Pulmonary artery endothelial cell (primary cell): ENCODE results near the gene LRATD1. TPM values are rescaled to one million over a fixed set of nuclear protein-coding genes. Genes with fewer than 3 reads are reported as not detected.
"Not testable (repeated sequence)": the region's sequence is repeated elsewhere in the genome, so short reads cannot be mapped to it uniquely, and the experiment has no call there.

ENCODE experiments used
- DNase-seq: peaks from one replicate; pipeline ENCODE4 v3.0.0-alpha.2; 2011; ENCODE audit warnings: low read depth, low spot score
- total RNA-seq: library from RNA; depleted of rRNA; stranded (reverse); fragments of >200 nt; gene quantifications from 2 replicates; pipeline ENCODE4 v1.2.3, GENCODE V29; 2014

LRATD1 gene, protein sequence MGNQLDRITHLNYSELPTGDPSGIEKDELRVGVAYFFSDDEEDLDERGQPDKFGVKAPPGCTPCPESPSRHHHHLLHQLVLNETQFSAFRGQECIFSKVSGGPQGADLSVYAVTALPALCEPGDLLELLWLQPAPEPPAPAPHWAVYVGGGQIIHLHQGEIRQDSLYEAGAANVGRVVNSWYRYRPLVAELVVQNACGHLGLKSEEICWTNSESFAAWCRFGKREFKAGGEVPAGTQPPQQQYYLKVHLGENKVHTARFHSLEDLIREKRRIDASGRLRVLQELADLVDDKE
- total RNA-seq = 0.04 and 0.07 TPM in 2 replicates

DNA sequence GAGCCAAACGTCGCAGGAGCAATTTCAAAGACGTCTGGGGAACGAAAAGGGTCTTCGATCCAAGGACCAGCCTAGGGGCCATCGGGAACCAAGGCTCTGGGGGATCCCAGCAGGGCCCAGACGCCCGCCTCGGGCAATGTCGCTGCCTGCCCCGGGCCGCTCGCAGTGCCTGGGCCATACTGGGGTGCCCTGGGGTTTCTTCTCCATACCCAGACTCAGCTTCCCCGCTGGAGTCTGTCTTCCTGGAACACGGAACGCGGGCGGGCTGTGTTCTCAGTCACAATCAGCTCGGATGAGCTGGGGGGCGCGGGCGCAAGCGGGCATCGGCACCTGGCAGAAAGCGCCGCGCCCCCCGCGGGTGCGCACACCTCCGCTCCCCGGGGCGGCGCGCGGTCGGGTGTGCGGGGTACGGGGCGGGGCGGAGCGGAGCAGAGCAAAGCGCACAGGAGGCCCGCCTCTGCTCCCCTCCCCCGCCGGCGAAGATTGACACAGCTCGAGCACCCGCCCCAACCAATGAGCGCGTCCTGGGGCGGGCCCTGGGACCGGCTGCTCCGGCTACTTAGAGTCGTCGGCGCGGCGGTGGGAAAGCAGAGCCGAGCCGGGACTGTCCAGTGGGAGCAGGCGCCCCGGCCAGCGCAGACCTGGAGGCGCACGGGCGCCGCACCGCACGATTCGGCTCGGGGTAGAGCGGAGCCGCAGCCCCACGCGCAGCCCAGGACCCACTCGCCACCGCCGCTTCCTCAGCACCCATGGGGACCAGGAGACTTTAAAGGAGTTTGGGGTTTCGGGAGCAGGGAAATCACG is at the start of gene LRATD1:
LRATD1 (plus strand) TSS at position 585 of the 804 bp plus-strand sequence. CDS start 1,263 bp downstream, outside the sequence.
- DNase-seq = no peak

GRCh38 chr2:14583059-14583458 is 49.5 kb upstream of the LRATD1 start:
- DNase-seq = no peak

- DNase-seq = no peak
Measured at GRCh38 chr2:14583802-14584201, 48.7 kb upstream of the LRATD1 start.

DNA sequence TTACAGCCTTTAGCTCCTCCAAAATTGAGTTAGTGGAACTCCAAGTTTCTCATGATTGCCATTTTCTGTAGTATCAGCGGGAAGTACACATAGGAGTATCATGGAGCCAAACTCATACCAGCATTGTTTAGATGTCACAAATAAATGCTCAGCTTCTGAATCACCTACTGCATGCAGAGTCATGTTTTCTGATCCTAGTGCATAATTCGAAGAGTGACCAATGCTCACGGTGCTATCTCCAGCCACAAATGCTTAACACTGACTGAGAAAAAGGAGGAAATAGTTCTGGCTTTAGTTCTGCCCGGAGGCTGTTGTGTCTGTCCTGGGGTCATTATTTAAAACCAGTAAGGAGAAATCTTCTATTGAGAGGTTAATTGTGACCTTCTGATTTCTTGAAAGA is 45.4 kb upstream of the LRATD1 start:
- DNase-seq = no peak

DNA sequence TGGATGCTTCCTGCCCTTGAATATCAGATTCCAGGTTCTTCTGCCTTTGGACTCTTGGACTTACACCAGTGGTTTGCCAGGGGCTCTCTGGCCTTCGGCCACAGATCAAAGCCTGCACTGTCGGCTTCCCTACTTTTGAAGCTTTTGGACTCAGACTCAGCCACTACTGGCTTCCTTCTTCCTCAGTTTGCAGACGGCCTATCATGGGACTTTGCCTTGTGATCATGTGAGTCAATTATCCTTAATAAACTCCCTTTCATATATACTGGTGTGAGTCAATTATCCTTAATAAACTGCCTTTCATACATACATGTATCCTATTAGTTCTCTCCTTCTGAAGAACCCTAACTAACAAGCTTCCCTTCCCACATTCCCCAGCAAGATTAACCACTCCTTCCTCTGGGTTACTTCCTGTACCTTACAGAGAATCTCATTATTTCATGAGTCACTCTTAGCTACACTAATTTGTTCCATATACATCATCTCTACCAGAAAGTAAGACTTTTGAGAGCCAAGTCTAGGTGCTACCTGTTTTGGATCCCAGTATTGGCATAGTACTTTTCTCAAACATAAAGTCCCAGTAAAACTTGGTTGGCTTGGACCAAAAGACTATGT is 31.3 kb upstream of the LRATD1 start:
- no peak for DNase-seq

GRCh38 chr2:14602309-14602708 is 30.2 kb upstream of the LRATD1 start:
- DNase-seq = no peak

DNA sequence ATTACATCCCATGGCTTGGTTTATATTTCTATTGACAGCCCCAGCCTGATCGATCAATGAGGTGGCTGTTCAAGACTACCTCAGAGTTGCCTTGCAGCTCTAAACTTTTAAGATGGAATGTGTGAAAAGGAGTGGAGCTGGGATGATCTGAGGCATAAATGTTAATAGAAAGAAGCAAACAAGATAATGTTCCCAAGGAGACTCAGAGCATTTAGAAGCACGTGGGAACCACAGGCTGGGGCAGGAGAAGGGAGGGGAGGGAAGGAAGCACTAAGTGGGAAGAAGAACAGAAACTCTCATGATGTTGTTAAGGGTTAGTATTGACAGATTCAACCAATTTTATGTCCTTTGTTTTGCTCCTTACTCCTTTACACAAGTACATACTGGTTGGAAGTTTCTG is 28.8 kb upstream of the LRATD1 start:
- no peak for DNase-seq

GRCh38 chr2:14608245-14608644 is 24.3 kb upstream of the LRATD1 start:
- no peak for DNase-seq

GRCh38 chr2:14614017-14614416 is 18.5 kb upstream of the LRATD1 start:
- DNase-seq = no peak

GRCh38 chr2:14615121-14615520 is 17.4 kb upstream of the LRATD1 start:
- no peak for DNase-seq

DNA sequence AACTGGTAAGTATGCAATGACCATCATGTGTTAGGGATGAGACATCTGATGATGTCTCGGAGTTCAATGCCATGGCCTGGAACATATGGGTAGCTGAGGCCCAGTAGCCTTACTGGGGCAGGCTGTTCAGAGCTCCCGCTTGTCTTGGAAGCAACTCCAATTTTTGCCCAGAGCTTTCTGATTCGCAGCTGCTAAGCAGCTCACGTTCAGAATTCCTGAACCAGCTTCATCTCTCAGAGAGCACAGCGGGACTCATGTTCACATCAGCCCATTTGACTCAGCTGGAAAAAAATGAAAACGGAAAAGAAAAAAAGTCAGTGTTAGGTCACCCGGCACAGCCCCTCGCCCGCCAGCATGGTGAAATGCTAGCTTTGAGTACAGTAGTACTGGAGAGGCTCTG is 16.8 kb upstream of the LRATD1 start:
- DNase-seq = no peak

GRCh38 chr2:14616342-14616741 is 16.2 kb upstream of the LRATD1 start:
- DNase-seq = no peak

DNA sequence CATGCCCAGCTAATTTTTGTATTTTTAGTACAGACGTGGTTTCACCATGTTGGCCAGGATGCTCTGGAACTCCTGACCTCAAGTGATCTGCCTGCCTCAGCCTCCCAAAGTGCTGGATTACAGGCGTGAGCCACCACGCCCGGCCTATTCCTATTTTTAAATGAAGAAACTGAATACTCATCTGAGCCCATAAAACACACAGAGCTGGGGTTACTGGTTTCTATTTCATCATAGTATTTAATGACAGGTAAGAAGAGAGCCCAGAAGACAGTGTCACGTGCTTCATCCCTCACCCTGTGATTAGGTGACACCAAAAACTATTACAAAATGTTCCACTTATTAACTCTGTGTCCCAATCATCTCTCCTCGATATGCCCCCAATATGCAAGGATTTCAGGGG is 15.6 kb upstream of the LRATD1 start:
- no peak for DNase-seq

DNA sequence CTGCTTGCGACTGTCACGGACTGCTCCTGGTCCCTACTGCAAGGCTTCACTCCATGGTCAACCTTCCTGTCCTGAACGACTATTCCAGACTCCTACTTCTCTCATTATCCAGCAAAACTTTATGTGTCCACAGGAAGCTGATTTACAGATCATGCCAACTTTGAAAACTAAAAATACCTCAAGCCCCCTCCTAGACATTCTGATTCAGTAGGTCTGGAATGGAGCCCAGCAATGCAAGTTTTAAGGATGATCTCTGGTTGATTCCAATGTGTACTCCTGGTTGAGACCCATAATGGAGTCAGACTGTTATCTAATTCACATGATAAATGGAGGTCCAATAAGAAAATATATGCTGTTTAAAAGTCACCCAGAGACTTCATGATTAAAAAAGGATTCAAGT is 13.1 kb upstream of the LRATD1 start:
- DNase-seq = no peak

GRCh38 chr2:14621114-14621513 is 11.4 kb upstream of the LRATD1 start:
- no peak for DNase-seq

DNA sequence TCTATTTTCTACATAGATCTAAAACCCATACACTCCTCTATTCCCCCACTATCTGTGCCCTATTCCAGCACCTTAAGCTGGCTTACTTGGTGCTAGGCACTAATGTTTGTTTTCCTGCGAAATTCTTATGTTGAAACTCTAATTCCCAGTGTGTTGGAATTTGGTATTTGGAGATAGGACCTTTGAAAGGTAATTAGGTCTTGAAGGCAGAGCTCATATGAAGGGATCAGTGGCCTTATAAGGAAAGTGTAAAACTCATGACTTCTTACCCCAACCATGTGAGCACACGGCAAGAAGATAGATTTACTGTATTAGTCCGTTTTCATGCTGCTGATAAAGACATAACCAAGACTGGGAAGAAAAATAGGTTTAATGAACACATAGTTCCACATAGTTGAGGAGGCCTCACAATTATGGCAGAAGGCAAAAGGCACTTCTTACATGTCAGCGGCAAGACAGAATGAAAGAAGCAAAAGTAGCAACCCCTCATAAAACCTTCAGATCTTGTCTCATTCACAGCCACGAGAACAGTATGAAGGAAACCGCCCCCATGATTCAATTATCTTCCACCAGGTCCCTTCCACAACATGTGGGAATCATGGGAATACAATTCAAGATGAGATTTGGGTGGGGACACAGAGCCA is 10.5 kb upstream of the LRATD1 start:
- no peak for DNase-seq

DNA sequence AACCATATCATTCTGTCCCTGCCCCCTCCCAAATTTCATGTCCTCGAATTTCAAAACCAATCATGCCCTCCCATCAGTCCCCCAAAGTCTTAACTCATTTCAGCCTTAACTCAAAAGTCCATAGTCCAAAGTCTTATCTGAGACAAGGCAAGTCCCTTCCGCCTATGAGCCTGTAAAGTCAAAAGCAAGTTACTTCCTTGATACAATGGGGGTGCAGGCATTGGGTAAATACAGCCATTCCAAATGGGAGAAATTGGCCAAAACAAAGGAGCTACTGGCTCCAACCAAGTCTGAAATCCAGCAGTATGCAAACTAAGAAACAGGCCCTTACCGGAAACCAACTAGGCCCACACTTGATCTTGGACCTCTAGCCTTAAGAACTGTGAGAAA is 10.0 kb upstream of the LRATD1 start:
- DNase-seq = not testable (repeated sequence)

DNA sequence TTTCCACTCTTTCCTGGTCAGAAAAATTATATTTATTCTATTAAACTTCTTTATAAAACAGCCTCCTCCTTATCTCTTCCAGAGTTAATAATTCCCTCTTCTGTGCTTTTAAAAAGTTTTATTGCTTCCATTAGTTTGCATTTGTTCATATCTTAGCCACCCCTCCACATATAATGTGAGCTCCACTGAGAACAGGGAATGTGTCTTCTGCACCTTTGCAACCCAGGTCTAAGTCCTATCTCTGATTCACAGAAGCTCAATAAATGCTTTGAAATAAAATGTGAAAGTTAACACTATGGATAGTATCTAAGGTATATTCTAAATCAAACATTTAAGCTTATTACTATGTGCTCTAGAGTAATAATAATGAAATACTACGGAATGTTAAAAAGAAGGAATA is 9.3 kb upstream of the LRATD1 start:
- no peak for DNase-seq

- no peak for DNase-seq
Measured at GRCh38 chr2:14626873-14627272, 5.6 kb upstream of the LRATD1 start.

DNA sequence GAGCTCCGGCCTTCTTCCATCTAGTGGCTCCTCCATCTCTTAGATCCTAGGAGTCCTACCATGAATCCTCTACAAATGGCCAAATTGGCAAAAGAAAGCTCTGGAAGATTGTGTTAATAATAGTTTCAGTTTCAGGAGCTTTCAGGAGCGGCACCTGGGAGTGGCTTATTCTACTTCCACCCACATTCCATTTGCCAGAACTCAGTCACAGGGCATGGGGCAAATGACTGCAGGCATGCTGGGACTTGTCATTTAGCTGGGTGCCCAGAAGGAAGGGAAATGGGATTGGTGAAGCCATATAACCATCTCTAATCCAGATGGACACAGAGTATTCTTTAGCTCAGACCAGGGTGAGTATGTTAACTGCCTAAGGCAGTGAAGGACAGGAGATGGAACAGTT is 3.6 kb upstream of the LRATD1 start:
- no peak for DNase-seq

GRCh38 chr2:14631406-14632040 is 994 bp upstream of the LRATD1 start:
- no peak for DNase-seq

DNA sequence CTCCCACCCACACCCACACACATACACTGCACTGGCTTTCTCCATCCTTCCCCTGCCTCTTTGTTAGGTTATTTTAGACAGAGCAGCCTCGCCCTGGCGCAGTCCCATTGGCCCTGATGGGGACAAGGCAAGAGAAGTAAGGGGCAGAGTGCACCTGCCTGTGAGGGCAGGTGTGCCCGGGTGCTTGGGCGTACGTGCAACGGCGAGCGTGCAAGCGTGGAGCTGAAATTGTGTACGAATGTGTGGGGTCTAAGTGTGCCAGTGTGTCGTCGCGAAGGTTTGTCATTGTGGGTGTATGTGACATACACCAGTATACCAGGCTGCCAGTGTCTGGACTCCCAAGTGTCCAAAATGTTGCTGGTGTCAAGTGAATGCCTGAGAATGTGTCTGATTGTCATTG is 544 bp downstream of the LRATD1 start:
- DNase-seq = no peak
